Measurements from ENCODE around the gene RGS7. TPM values are rescaled to one million over a fixed set of nuclear protein-coding genes. Genes with fewer than 3 reads are reported as not detected.

Gene RGS7
- total and polyA plus RNA-seq, 2 of the 4 experiments (the other 2 are of a cell fraction) = 0.58 to 0.72 TPM

DNA sequence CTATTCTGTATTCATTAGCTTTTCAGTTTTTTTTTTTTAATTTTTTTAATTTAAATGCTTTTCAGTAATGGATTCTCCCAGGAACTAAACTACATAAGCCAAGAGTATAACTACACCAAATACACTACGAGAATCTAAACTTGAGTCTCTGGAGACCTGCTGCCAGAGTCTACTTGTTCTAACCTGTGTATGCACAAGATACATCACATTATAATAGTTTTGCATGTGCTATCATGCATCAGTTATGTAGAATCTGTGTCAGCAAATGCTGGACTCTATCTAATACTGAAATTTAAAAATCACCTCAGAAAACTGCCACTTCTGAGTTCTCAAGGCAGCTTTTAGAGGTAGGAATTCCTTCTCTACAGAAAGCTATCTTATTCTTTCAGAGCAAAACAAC lies 598.7 kb downstream of the RGS7 start:
- Histone ChIP-seq H2BK20ac (ENCODE audit: low read depth, low read length) (no peak overlapping the region), H3K23ac (ENCODE audit: low read depth, low read length) (no peak overlapping the region), H3K9me3 (ENCODE audit: control insufficient read depth, insufficient read depth, low read length) (no peaks in the 10 kb centered on the region), H2AK9ac (replicated peaks; ENCODE audit: low read depth, low read length, poor library complexity) (no peak overlapping the region), H3K4me1 (ENCODE audit: control insufficient read depth, insufficient read depth, low read length) (no peaks in the 10 kb centered on the region), H3K79me1 (ENCODE audit: low read depth in 1 of 2, low read length in 2 of 2) (no peaks in the 10 kb centered on the region), H3K9ac (ENCODE audit: low read depth, low read length) (no peak overlapping the region), H3K4ac (ENCODE audit: low read depth, low read length) (no peak overlapping the region), H2BK15ac (ENCODE audit: low read depth, low read length) (no peak overlapping the region), H3K36me3 (ENCODE audit: control insufficient read depth, insufficient read depth, low read length) (no peaks in the 10 kb centered on the region), H3K14ac (replicated peaks; ENCODE audit: low read depth, low read length) (no peak overlapping the region), H2AK5ac (ENCODE audit: low read depth, low read length) (no peak overlapping the region), H4K91ac (ENCODE audit: insufficient read depth, low read depth, low read length) (no peak overlapping the region), H3K9me1 (ENCODE audit: insufficient read depth, low read length) (no peaks in the 10 kb centered on the region), H3K4me2 (ENCODE audit: low read depth, low read length) (no peak overlapping the region; the same call in 1 of the 2 replicates), H2AFZ (replicated peaks; ENCODE audit: low read length, poor library complexity) (no peak overlapping the region), H2BK120ac (ENCODE audit: low read depth, low read length) (no peak overlapping the region), H2BK5ac (ENCODE audit: low read depth, low read length, poor library complexity, severe bottlenecking) (no peak overlapping the region), H3K27ac (ENCODE audit: insufficient read depth, low read length) (no peak overlapping the region), H4K5ac (ENCODE audit: low read depth, low read length) (no peak overlapping the region), H4K8ac (ENCODE audit: low read depth in 2 of 2, low read length in 2 of 2) (no peak overlapping the region), H3K18ac (ENCODE audit: low read depth, low read length) (no peak overlapping the region), H3K4me3 (ENCODE audit: insufficient read depth, low read depth, low read length) (no peak overlapping the region), H3K56ac (ENCODE audit: extremely low read depth, insufficient read depth, low read length) (no peak overlapping the region), H4K20me1 (ENCODE audit: insufficient read depth, low read length) (no peaks in the 10 kb centered on the region), H3K27me3 (ENCODE audit: control insufficient read depth, insufficient read depth, low read length) (no peaks in the 10 kb centered on the region)
- ChIA-PET POLR2A (ENCODE audit: unreplicated experiment) (no interaction called here), CTCF (no interaction called here)
- TF ChIP-seq NFE2L2 (IDR thresholded peaks at IDR 0.05; ENCODE audit: low read depth, low read length) (no peak), POLR2A (IDR thresholded peaks at IDR 0.05; ENCODE audit: low read depth, low read length) (no peak), BHLHE40 (IDR thresholded peaks at IDR 0.05; ENCODE audit: low read depth, low read length) (no peak), FOS (IDR thresholded peaks at IDR 0.05; ENCODE audit: low read depth, low read length) (no peak), RAD21 (IDR thresholded peaks at IDR 0.05; ENCODE audit: low read length) (no peak), MAFK (IDR thresholded peaks at IDR 0.05; ENCODE audit: low read depth, low read length) (no peak), RFX5 (IDR thresholded peaks at IDR 0.05; ENCODE audit: low read depth, low read length) (no peak), SMC3 (IDR thresholded peaks at IDR 0.05; ENCODE audit: low read depth, low read length) (no peak), MAZ (IDR thresholded peaks at IDR 0.05; ENCODE audit: borderline replicate concordance, low read depth, low read length) (no peak), MXI1 (IDR thresholded peaks at IDR 0.05; ENCODE audit: borderline replicate concordance, low read depth, low read length) (no peak)
- TF ChIP-seq, protein P1, sequence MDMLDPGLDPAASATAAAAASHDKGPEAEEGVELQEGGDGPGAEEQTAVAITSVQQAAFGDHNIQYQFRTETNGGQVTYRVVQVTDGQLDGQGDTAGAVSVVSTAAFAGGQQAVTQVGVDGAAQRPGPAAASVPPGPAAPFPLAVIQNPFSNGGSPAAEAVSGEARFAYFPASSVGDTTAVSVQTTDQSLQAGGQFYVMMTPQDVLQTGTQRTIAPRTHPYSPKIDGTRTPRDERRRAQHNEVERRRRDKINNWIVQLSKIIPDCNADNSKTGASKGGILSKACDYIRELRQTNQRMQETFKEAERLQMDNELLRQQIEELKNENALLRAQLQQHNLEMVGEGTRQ (IDR thresholded peaks at IDR 0.05; ENCODE audit: low read depth, low read length) = no peak
- TF ChIP-seq, protein P2, sequence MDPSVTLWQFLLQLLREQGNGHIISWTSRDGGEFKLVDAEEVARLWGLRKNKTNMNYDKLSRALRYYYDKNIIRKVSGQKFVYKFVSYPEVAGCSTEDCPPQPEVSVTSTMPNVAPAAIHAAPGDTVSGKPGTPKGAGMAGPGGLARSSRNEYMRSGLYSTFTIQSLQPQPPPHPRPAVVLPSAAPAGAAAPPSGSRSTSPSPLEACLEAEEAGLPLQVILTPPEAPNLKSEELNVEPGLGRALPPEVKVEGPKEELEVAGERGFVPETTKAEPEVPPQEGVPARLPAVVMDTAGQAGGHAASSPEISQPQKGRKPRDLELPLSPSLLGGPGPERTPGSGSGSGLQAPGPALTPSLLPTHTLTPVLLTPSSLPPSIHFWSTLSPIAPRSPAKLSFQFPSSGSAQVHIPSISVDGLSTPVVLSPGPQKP (IDR thresholded peaks at IDR 0.05; ENCODE audit: borderline replicate concordance, low read depth, low read length) = no peak
- TF ChIP-seq, protein P3, sequence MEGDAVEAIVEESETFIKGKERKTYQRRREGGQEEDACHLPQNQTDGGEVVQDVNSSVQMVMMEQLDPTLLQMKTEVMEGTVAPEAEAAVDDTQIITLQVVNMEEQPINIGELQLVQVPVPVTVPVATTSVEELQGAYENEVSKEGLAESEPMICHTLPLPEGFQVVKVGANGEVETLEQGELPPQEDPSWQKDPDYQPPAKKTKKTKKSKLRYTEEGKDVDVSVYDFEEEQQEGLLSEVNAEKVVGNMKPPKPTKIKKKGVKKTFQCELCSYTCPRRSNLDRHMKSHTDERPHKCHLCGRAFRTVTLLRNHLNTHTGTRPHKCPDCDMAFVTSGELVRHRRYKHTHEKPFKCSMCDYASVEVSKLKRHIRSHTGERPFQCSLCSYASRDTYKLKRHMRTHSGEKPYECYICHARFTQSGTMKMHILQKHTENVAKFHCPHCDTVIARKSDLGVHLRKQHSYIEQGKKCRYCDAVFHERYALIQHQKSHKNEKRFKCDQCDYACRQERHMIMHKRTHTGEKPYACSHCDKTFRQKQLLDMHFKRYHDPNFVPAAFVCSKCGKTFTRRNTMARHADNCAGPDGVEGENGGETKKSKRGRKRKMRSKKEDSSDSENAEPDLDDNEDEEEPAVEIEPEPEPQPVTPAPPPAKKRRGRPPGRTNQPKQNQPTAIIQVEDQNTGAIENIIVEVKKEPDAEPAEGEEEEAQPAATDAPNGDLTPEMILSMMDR (conservative IDR thresholded peaks at IDR 0.05; ENCODE audit: low read depth, low read length) = no peak
- no peak for ATAC-seq (ENCODE audit: low read depth)
- no peak for DNase-seq
- dilution Hi-C loops (cut with HindIII; ENCODE audit: low sequenced_read_pairs, unreplicated experiment) = no loop called here
- intact Hi-C loops (cut with micrococcal nuclease) = no loop called here
- no TSS peak for BruUV-seq (replicated peaks)
- WGBS, 2 experiments (ENCODE audit: extremely low coverage in 2 of 2, insufficient read length in 1 of 2) = no CpG with 5 or more reads among the region's 1 CpG
- in situ Hi-C loops (cut with MboI; ENCODE audit: low sequenced_read_pairs) = no loop called here

Measured in IMR-90 (cell line).